Muscle layer of duodenum (tissue), 2 donors: ENCODE measurements around the gene PPFIA2.

Experiments used
- H3K27ac ChIP-seq: one replicate; pipeline ENCODE4 v1.7.0; 2013; ENCODE audit warnings: mild to moderate bottlenecking, low read length
- H3K27me3 ChIP-seq: one replicate; pipeline ENCODE4 v1.7.0; 2013; ENCODE audit warnings: low read depth, mild to moderate bottlenecking, control low read depth, low read length
- H3K36me3 ChIP-seq, 2 donors: one replicate each; pipeline ENCODE4 v1.7.0; 2013; ENCODE audit warnings: low read length in 2 of 2, control low read depth in 1 of 2, mild to moderate bottlenecking in 1 of 2; ENCODE audit not compliant: insufficient read depth in 2 of 2, control insufficient read depth in 1 of 2
- H3K4me1 ChIP-seq, 2 donors: one replicate each; pipeline ENCODE4 v1.7.0; 2013; ENCODE audit warnings: low read length in 2 of 2, mild to moderate bottlenecking in 2 of 2, control low read depth in 1 of 2, moderate library complexity in 1 of 2; ENCODE audit not compliant: insufficient read depth in 2 of 2, control insufficient read depth in 1 of 2
- H3K4me3 ChIP-seq, 2 donors: one replicate each; pipeline ENCODE4 v1.7.0; 2013; ENCODE audit warnings: low read length in 2 of 2, low read depth in 1 of 2, mild to moderate bottlenecking in 1 of 2
- H3K9me3 ChIP-seq, 2 donors: one replicate each; pipeline ENCODE4 v1.7.0; 2013; ENCODE audit warnings: low read length in 2 of 2, control low read depth in 1 of 2, mild to moderate bottlenecking in 1 of 2; ENCODE audit not compliant: control insufficient read depth in 1 of 2
- donor health status: healthy.

PPFIA2 gene

GRCh38 chr12:81416571-81416970 lies 342.6 kb downstream of the PPFIA2 start:
- Histone ChIP-seq H3K27me3 (no peaks in the 10 kb centered on the region), H3K4me1 (no peaks in the 10 kb centered on the region), H3K9me3 (peaks cover 11 to 14% of the 10 kb centered on the region in 2 donors), H3K27ac (no peak overlapping the region), H3K36me3 (no peaks in the 10 kb centered on the region), H3K4me3 (no peak overlapping the region)

- Histone ChIP-seq H3K36me3 (no peaks in the 10 kb centered on the region), H3K4me3 (no peak overlapping the region), H3K9me3 (no peaks in the 10 kb centered on the region), H3K27ac (no peak overlapping the region), H3K27me3 (no peaks in the 10 kb centered on the region), H3K4me1 (no peaks in the 10 kb centered on the region)
Observed at GRCh38 chr12:81414441-81414840, 344.7 kb downstream of the PPFIA2 start.

- H3K4me3 ChIP-seq, result no peak overlapping the region
- no peak overlapping the region for H3K27ac ChIP-seq
Observed at GRCh38 chr12:81412940-81413339, 346.2 kb downstream of the PPFIA2 start.

GRCh38 chr12:81403348-81403747 lies 355.8 kb downstream of the PPFIA2 start:
- Histone ChIP-seq H3K9me3 (no peaks in the 10 kb centered on the region), H3K27ac (no peak overlapping the region), H3K4me1 (no peaks in the 10 kb centered on the region), H3K27me3 (no peaks in the 10 kb centered on the region), H3K36me3 (no peaks in the 10 kb centered on the region), H3K4me3 (no peak overlapping the region)

More at GRCh38 chr12:81412940-81413339, 346.2 kb downstream of the PPFIA2 start:
- Histone ChIP-seq H3K4me1 (no peaks in the 10 kb centered on the region), H3K27me3 (no peaks in the 10 kb centered on the region), H3K36me3 (no peaks in the 10 kb centered on the region), H3K9me3 (no peaks in the 10 kb centered on the region)

GRCh38 chr12:81401241-81401640 lies 357.9 kb downstream of the PPFIA2 start:
- no peak overlapping the region for H3K27ac ChIP-seq
- H3K36me3 ChIP-seq, result no peaks in the 10 kb centered on the region
- no peaks in the 10 kb centered on the region for H3K27me3 ChIP-seq
- no peaks in the 10 kb centered on the region for H3K9me3 ChIP-seq
- H3K4me3 ChIP-seq, result no peak overlapping the region
- H3K4me1 ChIP-seq, result no peaks in the 10 kb centered on the region

GRCh38 chr12:81400024-81400423 lies 359.1 kb downstream of the PPFIA2 start:
- H3K9me3 ChIP-seq, result no peaks in the 10 kb centered on the region

GRCh38 chr12:81395431-81395830 lies 363.7 kb downstream of the PPFIA2 start:
- Histone ChIP-seq H3K4me1 (no peaks in the 10 kb centered on the region), H3K27ac (no peak overlapping the region), H3K4me3 (no peak overlapping the region), H3K36me3 (no peaks in the 10 kb centered on the region), H3K9me3 (no peaks in the 10 kb centered on the region), H3K27me3 (no peaks in the 10 kb centered on the region)

More at GRCh38 chr12:81400024-81400423, 359.1 kb downstream of the PPFIA2 start:
- Histone ChIP-seq H3K36me3 (no peaks in the 10 kb centered on the region), H3K4me1 (no peaks in the 10 kb centered on the region), H3K4me3 (no peak overlapping the region), H3K27me3 (no peaks in the 10 kb centered on the region), H3K27ac (no peak overlapping the region)

GRCh38 chr12:81389550-81390099 lies 369.5 kb downstream of the PPFIA2 start:
- Histone ChIP-seq H3K27ac (no peak overlapping the region), H3K4me3 (no peak overlapping the region), H3K9me3 (no peaks in the 10 kb centered on the region), H3K4me1 (no peaks in the 10 kb centered on the region), H3K27me3 (no peaks in the 10 kb centered on the region), H3K36me3 (no peaks in the 10 kb centered on the region)

GRCh38 chr12:81386101-81386500 lies 373.0 kb downstream of the PPFIA2 start:
- Histone ChIP-seq H3K9me3 (no peaks in the 10 kb centered on the region), H3K4me1 (no peaks in the 10 kb centered on the region), H3K27ac (no peak overlapping the region), H3K4me3 (no peak overlapping the region), H3K36me3 (no peaks in the 10 kb centered on the region), H3K27me3 (no peaks in the 10 kb centered on the region)

GRCh38 chr12:81381951-81382350 lies 377.2 kb downstream of the PPFIA2 start:
- Histone ChIP-seq H3K4me3 (no peak overlapping the region), H3K9me3 (no peaks in the 10 kb centered on the region), H3K27ac (no peak overlapping the region), H3K27me3 (no peaks in the 10 kb centered on the region), H3K36me3 (no peaks in the 10 kb centered on the region), H3K4me1 (no peaks in the 10 kb centered on the region)

GRCh38 chr12:81378601-81379285 lies 380.4 kb downstream of the PPFIA2 start:
- no peaks in the 10 kb centered on the region for H3K9me3 ChIP-seq
- H3K36me3 ChIP-seq, result no peaks in the 10 kb centered on the region
- no peaks in the 10 kb centered on the region for H3K27me3 ChIP-seq
- no peak overlapping the region for H3K27ac ChIP-seq
- no peaks in the 10 kb centered on the region for H3K4me1 ChIP-seq
- H3K4me3 ChIP-seq, result no peak overlapping the region

GRCh38 chr12:81377771-81378170 lies 381.4 kb downstream of the PPFIA2 start:
- no peak overlapping the region for H3K4me3 ChIP-seq
- no peak overlapping the region for H3K27ac ChIP-seq
- no peaks in the 10 kb centered on the region for H3K4me1 ChIP-seq
- no peaks in the 10 kb centered on the region for H3K27me3 ChIP-seq
- no peaks in the 10 kb centered on the region for H3K9me3 ChIP-seq
- no peaks in the 10 kb centered on the region for H3K36me3 ChIP-seq
